Gastrocnemius medialis (tissue), 4 donors: ENCODE measurements around the gene PRDM15. TPM values are rescaled to one million over a fixed set of nuclear protein-coding genes. Genes with fewer than 3 reads are reported as not detected.

Experiments
- ATAC-seq, 2 donors: fragments of 150-250 bp; one replicate each; pipeline ENCODE4 v1.9.1; 2016
- DNase-seq, 2 donors: peaks; one replicate each; pipeline ENCODE4 v3.0.0-alpha.2; 2019
- H3K27ac ChIP-seq, 4 donors: fragments of 200-600 bp; sonication (generic); 1 replicate in 1 of 4; 2 replicates in 3 of 4; pipeline ENCODE4 v1.5.1; 2016 to 2018; ENCODE audit warnings: mild to moderate bottlenecking in 2 of 4, moderate library complexity in 1 of 4
- H3K27me3 ChIP-seq, 3 donors: fragments of 200-600 bp; sonication (generic) in 2 of 3; 1 replicate in 1 of 3; 2 replicates in 2 of 3; pipeline versions ENCODE4 v1.5.1 to v1.6.0; 2016 to 2019; ENCODE audit warnings: mild to moderate bottlenecking in 1 of 3, moderate library complexity in 1 of 3
- H3K36me3 ChIP-seq, 2 donors: fragments of 200-600 bp; sonication (generic) in 1 of 2; one replicate each; pipeline ENCODE4 v1.5.1; 2017 to 2018
- H3K4me1 ChIP-seq, 2 donors: fragments of 200-600 bp; sonication (generic) in 1 of 2; one replicate each; pipeline ENCODE4 v1.5.1; 2016 to 2017; ENCODE audit warnings: mild to moderate bottlenecking in 2 of 2
- H3K4me3 ChIP-seq, 4 donors: fragments of 200-600 bp; sonication (generic) in 3 of 4; 1 replicate in 1 of 4; 2 replicates in 3 of 4; pipeline ENCODE4 v1.5.1; 2016 to 2019; ENCODE audit warnings: mild to moderate bottlenecking in 2 of 4
- H3K9me3 ChIP-seq, 3 donors: fragments of 200-600 bp; sonication (generic) in 2 of 3; 1 replicate in 1 of 3; 2 replicates in 2 of 3; pipeline ENCODE4 v1.5.1; 2016 to 2019
- POLR2A ChIP-seq, 2 donors: fragments of 450-650 bp; IDR thresholded peaks; one replicate each; pipeline ENCODE4 v1.6.1; 2017; ENCODE audit warnings: antibody characterized with exemption in 2 of 2, mild to moderate bottlenecking in 2 of 2, moderate library complexity in 2 of 2
- in situ Hi-C, 4 donors: fragments of 200-750 bp; cut with MboI; loops; one replicate each; pipeline versions ENCODE4 v1.15.0 to v1.8.0; 2017; ENCODE audit warnings: low sequenced_read_pairs in 4 of 4
- intact Hi-C: fragments of 100-400 bp; cut with DNase I; formaldehyde crosslinking; loops from one replicate; pipeline ENCODE4 v1.15.1; 2023; ENCODE audit warnings: low total_unique reads
- total RNA-seq, 4 donors: library from RNA; depleted of rRNA; stranded (reverse); fragments of >200 nt; gene quantifications; one replicate each; pipeline versions ENCODE4 v1.1.0 to v1.2.3, GENCODE V29; 2016
- TF ChIP-seq, protein P1 (sequence below), 5 experiments: fragments of 450-650 bp in 3 of 5; fragments of 200-600 bp in 2 of 5; sonication (generic) in 2 of 5; IDR thresholded peaks in 4 of 5; conservative IDR thresholded peaks in 1 of 5; 1 replicate in 4 of 5; 2 replicates in 1 of 5; pipeline ENCODE4 v1.5.1; 2016 to 2019; ENCODE audit warnings: antibody characterized with exemption in 5 of 5, mild to moderate bottlenecking in 3 of 5, moderate library complexity in 3 of 5

Gene PRDM15
- total RNA-seq, 4 donors from 2014 or later: 4.4 to 13.6 (median 5.4) TPM

DNA sequence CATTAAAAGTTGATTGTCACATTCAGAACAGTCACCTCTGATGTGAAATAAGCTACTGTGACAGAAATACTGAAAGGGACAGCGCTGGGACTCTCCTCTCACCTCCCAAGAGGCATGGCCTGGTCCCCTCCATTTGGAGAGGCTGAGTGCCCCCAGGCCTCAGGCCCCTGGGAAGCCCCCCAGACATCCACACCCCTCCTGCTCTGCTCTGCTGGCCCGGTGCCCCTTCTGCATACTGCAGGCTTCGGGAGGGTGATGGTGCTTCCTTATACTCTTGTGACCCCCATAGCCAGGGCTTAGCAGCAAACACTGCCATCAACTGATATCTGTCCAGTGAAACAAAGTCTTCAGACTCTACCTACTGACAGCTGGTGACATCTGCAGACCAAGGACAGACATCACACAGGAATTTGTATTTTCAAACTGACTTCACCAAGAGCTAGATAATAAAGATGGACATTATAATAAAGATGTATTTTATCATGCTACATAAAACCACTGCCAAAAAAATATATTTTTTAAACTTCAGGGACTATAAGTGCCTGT, 37.8 kb upstream of the PRDM15 start:
- DNase-seq (no peak), ATAC-seq (no peak)
- H3K36me3 ChIP-seq: peaks cover 0 to 6% of the 10 kb centered on the region in 2 donors
- in situ Hi-C loops (no loop called here), intact Hi-C loops (no loop called here)
- H3K4me1 ChIP-seq: no peaks in the 10 kb centered on the region
- H3K27ac ChIP-seq: peak overlapping the region in 3 of 4 donors; percentile 17 to 49 (median 47)
- H3K4me3 ChIP-seq: no peak overlapping the region
- H3K27me3 ChIP-seq: no peaks in the 10 kb centered on the region
- TF ChIP-seq POLR2A (IDR thresholded peaks at IDR 0.05): no peak
- TF ChIP-seq, protein P1, sequence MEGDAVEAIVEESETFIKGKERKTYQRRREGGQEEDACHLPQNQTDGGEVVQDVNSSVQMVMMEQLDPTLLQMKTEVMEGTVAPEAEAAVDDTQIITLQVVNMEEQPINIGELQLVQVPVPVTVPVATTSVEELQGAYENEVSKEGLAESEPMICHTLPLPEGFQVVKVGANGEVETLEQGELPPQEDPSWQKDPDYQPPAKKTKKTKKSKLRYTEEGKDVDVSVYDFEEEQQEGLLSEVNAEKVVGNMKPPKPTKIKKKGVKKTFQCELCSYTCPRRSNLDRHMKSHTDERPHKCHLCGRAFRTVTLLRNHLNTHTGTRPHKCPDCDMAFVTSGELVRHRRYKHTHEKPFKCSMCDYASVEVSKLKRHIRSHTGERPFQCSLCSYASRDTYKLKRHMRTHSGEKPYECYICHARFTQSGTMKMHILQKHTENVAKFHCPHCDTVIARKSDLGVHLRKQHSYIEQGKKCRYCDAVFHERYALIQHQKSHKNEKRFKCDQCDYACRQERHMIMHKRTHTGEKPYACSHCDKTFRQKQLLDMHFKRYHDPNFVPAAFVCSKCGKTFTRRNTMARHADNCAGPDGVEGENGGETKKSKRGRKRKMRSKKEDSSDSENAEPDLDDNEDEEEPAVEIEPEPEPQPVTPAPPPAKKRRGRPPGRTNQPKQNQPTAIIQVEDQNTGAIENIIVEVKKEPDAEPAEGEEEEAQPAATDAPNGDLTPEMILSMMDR (IDR thresholded peaks at IDR 0.05 in 4 of 5, conservative IDR thresholded peaks at IDR 0.05 in 1 of 5): no peak
- no peaks in the 10 kb centered on the region for H3K9me3 ChIP-seq

DNA sequence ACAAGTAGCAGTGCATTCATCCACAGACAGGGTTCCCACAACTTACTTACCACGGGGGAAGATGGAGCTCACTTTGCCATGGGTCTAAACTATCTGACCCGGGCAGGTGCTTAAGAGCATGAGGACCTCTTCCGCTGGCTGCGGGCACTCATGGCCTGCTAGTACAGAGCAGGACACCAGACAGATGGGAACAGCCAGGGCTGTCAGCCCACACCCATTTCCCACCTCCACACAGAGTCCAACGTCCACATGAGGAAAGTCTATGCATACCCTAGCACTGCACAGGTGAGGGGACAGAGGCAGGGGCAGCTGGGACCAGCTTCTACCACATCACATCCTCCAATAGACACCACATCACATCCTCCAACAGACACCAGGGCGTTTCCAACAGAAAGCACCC, 35.8 kb upstream of the PRDM15 start:
- H3K36me3 ChIP-seq: peaks cover 0 to 6% of the 10 kb centered on the region in 2 donors
- no peaks in the 10 kb centered on the region for H3K9me3 ChIP-seq
- in situ Hi-C loops: no loop called here
- H3K4me3 ChIP-seq: no peak overlapping the region
- H3K27me3 ChIP-seq: no peaks in the 10 kb centered on the region
- intact Hi-C loops: no loop called here
- H3K4me1 ChIP-seq: no peaks in the 10 kb centered on the region
- TF ChIP-seq, protein P1 (IDR thresholded peaks at IDR 0.05 in 4 of 5, conservative IDR thresholded peaks at IDR 0.05 in 1 of 5): no peak
- no peak for ATAC-seq
- DNase-seq: no peak
- no peak overlapping the region for H3K27ac ChIP-seq

- Histone ChIP-seq H3K4me3 (no peak overlapping the region), H3K4me1 (no peaks in the 10 kb centered on the region), H3K27ac (no peak overlapping the region), H3K27me3 (no peaks in the 10 kb centered on the region), H3K9me3 (no peaks in the 10 kb centered on the region), H3K36me3 (peaks cover 0 to 6% of the 10 kb centered on the region in 2 donors)
- in situ Hi-C loops (no loop called here), intact Hi-C loops (no loop called here)
- no peak for ATAC-seq
- no peak for DNase-seq
- TF ChIP-seq, protein P1 (IDR thresholded peaks at IDR 0.05 in 4 of 5, conservative IDR thresholded peaks at IDR 0.05 in 1 of 5): no peak
- no peak for TF ChIP-seq POLR2A (IDR thresholded peaks at IDR 0.05)
These were observed 35.2 kb upstream of the PRDM15 start for GRCh38 chr21:41914358-41914757.

DNA sequence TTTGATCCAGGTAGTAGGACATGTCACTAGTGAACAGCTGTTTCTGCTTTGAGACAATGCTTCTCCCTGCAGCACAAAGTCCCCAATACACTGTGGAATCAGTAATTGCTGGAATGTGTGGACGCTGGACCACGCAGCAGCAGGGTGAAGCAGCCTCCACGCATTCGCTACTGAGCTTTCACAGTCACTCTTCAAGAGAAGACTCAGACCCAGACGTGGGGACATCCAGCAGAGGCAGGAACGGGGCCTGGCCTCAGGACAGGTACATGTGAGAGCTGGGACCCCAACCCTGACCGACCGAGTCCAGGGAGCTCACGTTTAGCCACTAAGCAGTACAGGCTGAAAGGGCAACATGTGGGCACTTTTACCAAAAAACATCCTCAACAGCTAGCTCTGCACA, 34.1 kb upstream of the PRDM15 start:
- no peak overlapping the region for H3K4me3 ChIP-seq
- no peaks in the 10 kb centered on the region for H3K27me3 ChIP-seq
- TF ChIP-seq POLR2A (IDR thresholded peaks at IDR 0.05): no peak
- TF ChIP-seq, protein P1 (IDR thresholded peaks at IDR 0.05 in 4 of 5, conservative IDR thresholded peaks at IDR 0.05 in 1 of 5): no peak
- H3K4me1 ChIP-seq: no peaks in the 10 kb centered on the region
- no peak overlapping the region for H3K27ac ChIP-seq
- peaks cover 0 to 6% of the 10 kb centered on the region in 2 donors for H3K36me3 ChIP-seq
- intact Hi-C loops: no loop called here
- no peaks in the 10 kb centered on the region for H3K9me3 ChIP-seq
- no peak for ATAC-seq
- in situ Hi-C loops: no loop called here
- no peak for DNase-seq

DNA sequence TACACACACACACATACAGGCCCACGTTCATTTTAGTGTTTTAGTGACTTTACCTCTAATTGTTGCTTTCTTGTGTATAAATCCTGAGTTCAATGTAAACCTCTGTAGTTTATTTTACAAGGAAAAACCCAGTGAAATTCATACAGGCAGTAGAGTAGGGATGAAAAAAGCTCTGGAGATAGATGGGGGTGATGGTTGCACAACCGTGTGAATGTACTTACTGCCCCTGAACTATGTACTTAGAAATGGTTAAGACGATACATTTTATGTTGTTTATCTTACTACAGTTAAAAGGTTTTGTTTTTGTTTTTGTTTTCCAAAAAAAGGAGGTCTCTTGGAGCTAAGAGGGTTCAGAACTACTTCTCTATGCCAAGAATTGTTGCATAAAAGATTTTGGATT, 29.7 kb upstream of the PRDM15 start:
- Histone ChIP-seq H3K27me3 (no peaks in the 10 kb centered on the region), H3K4me3 (no peak overlapping the region), H3K4me1 (no peaks in the 10 kb centered on the region), H3K36me3 (peaks cover 0 to 11% of the 10 kb centered on the region in 2 donors), H3K9me3 (no peaks in the 10 kb centered on the region), H3K27ac (no peak overlapping the region)
- intact Hi-C loops: no loop called here
- ATAC-seq (no peak), DNase-seq (no peak)
- TF ChIP-seq, protein P1 (IDR thresholded peaks at IDR 0.05 in 4 of 5, conservative IDR thresholded peaks at IDR 0.05 in 1 of 5): no peak
- TF ChIP-seq POLR2A (IDR thresholded peaks at IDR 0.05): no peak
- in situ Hi-C loops: no loop called here
